ENCODE results near the gene NTN3. TPM values are rescaled to one million over a fixed set of nuclear protein-coding genes. Genes with fewer than 3 reads are reported as not detected.

The NTN3 gene
- total and polyA plus RNA-seq, 3 donors from 2014 or later = 1.1 to 1.7 TPM; not detected in 1

DNA sequence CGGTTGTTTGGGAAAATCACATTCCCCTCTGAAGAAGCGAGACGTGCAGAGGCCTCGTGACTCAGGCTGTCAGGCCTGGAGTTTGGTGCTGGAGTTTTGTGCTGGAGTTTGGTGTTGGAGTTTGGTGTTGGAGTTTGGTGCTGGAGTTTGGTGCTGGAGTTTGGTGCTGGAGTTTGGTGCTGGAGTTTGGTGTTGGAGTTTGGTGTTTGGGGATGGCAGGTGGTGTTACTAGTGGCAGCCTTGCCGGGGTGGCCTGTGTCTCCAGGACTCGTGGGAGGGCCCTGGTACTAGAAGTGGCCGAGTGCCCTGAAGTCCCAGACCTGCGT is 16.4 kb downstream of the NTN3 start:
- intact Hi-C loops (cut with DNase I; ENCODE audit: low total_unique reads) = loop anchor here (10.0 kb wide), 1 partner anchor 153 kb away; no protein-coding TSS in a partner anchor
- Histone ChIP-seq H3K4me1 (peaks cover 15% of the 10 kb centered on the region), H3K36me3 (ENCODE audit: low read depth, missing control alignments) (no peaks in the 10 kb centered on the region), H3K4me3 (no peak overlapping the region), H3K9me3 (no peaks in the 10 kb centered on the region), H3K27ac (no peak overlapping the region), H3K27me3 (no peaks in the 10 kb centered on the region)
- WGBS, 2 donors = 63% methylated on average over 8 of the region's 8 CpGs
- no peak for DNase-seq
- TF ChIP-seq POLR2A (IDR thresholded peaks at IDR 0.05) = no peak
- TF ChIP-seq, protein P1, sequence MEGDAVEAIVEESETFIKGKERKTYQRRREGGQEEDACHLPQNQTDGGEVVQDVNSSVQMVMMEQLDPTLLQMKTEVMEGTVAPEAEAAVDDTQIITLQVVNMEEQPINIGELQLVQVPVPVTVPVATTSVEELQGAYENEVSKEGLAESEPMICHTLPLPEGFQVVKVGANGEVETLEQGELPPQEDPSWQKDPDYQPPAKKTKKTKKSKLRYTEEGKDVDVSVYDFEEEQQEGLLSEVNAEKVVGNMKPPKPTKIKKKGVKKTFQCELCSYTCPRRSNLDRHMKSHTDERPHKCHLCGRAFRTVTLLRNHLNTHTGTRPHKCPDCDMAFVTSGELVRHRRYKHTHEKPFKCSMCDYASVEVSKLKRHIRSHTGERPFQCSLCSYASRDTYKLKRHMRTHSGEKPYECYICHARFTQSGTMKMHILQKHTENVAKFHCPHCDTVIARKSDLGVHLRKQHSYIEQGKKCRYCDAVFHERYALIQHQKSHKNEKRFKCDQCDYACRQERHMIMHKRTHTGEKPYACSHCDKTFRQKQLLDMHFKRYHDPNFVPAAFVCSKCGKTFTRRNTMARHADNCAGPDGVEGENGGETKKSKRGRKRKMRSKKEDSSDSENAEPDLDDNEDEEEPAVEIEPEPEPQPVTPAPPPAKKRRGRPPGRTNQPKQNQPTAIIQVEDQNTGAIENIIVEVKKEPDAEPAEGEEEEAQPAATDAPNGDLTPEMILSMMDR (IDR thresholded peaks at IDR 0.05) = no peak

DNA sequence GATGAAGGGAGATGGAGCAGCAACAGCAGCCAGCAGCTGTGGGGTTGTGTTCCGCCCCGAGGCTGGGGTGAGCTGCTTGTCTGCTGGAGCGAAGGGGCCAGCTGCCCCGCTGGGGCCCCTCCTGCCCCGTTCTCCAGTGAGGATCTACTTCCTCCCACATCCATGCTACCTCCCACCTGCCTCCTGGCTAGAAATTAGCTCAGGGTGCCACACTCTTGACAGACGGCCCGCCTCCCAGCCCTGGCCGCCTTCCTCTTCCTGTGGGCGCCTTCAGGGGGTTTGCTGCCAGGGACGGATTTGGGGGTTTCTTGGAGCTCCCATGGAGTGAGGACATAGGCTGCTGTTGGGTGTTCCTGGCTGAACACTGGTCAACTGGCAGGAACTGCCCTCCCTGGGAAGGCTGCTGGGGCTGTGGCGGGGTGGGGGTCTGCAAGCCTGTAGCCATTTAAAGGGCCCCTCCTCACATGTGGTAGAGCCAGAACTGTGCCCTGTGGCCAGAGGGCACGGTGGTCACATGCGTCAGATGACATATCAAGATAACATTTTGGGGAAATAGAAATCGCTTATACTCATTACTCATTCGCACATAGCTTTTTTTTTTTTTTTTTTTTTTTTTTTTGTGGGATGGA is 16.9 kb downstream of the NTN3 start:
- no peak overlapping the region for H3K27ac ChIP-seq
- peaks cover 9% of the 10 kb centered on the region for H3K4me1 ChIP-seq
- WGBS, 2 donors = 77 to 78% methylated on average over 9 to 15 of the region's 15 CpGs
- no peaks in the 10 kb centered on the region for H3K27me3 ChIP-seq
- no peaks in the 10 kb centered on the region for H3K9me3 ChIP-seq
- no peak for DNase-seq
- no peaks in the 10 kb centered on the region for H3K36me3 ChIP-seq (ENCODE audit: low read depth, missing control alignments)
- no peak overlapping the region for H3K4me3 ChIP-seq
- intact Hi-C loops (cut with DNase I; ENCODE audit: low total_unique reads) = loop anchor here (10.0 kb wide), 1 partner anchor 153 kb away; no protein-coding TSS in a partner anchor
- TF ChIP-seq POLR2A (IDR thresholded peaks at IDR 0.05) = no peak
- TF ChIP-seq, protein P1 (IDR thresholded peaks at IDR 0.05) = no peak

DNA sequence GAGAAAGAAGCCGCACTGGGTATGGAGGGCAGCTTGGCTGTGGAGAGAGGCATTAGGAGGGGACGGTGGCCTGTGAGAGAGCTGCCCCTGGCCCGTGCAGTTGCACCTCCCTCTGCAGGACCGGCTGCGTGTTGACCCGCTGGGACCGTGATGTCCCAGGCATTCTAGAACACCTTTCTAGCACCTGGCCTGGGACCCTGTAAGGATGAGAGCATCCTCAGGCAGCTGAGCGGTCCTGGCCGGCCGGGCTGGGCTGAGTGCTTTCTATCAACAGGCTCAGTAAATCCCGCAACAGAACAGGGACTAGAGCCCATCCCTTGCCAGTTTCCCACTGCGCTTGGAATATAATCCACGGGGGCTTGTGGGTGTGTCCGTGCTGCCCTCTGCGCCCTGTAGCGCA is 18.5 kb downstream of the NTN3 start:
- Histone ChIP-seq H3K4me1 (peaks cover 4% of the 10 kb centered on the region), H3K27me3 (no peaks in the 10 kb centered on the region), H3K4me3 (no peak overlapping the region), H3K9me3 (no peaks in the 10 kb centered on the region), H3K36me3 (ENCODE audit: low read depth, missing control alignments) (no peaks in the 10 kb centered on the region), H3K27ac (no peak overlapping the region)
- TF ChIP-seq, protein P1 (IDR thresholded peaks at IDR 0.05) = no peak
- no peak for TF ChIP-seq POLR2A (IDR thresholded peaks at IDR 0.05)
- no peak for DNase-seq
- intact Hi-C loops (cut with DNase I; ENCODE audit: low total_unique reads) = loop anchor here (10.0 kb wide), 1 partner anchor 155 kb away; no protein-coding TSS in a partner anchor
- 93 to 94% methylated on average over 16 of the region's 16 CpGs for WGBS, 2 donors

DNA sequence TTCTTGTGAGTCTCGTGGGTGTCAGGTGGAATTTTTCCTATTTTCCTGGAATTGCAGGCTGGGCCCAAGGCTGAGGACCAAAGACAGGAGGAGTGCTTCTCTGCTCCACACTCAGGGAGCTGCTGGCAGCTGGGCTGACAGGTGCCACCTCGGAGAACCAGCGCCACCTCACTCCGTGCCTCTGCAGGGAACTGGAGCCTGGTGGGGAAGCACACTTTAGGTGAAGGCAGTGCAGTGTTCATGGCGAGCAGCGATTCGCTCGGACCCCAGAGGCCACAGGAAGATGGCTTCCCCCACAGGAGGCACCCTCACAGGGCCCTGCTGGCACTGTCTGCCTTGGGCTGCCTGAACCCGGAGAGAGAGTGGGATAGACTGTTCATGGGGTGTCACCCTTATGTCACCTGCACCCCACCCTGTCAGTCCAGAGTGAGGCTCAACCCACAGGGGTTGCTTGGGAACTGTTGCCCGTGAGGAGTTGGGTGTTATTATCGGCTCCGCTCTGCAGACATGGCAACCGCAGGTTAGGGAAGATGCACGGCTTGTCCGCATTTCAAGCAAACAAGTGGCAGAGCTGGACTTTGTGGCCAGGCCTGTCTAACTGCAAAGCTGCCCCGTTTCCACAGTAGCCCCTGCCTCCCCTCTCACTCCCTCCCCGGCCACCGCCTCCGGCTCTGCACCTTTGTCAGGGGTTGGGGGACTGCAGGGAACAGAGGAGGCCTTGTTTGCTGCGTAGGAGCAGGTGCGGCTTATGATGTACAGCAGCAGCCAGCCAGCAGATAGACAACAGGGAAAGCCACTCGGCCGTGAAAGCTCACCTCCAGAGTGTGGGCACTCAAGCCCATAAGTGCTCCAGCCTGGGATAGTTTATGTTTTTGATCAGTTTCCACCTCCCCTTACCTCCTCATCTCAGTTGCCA is 19.4 kb downstream of the NTN3 start:
- H3K4me3 ChIP-seq = no peak overlapping the region
- 86 to 88% methylated on average over 15 to 23 of the region's 23 CpGs for WGBS, 2 donors
- intact Hi-C loops (cut with DNase I; ENCODE audit: low total_unique reads) = no loop called here

More for the DNA sequence above, 19.4 kb downstream of the NTN3 start:
- no peaks in the 10 kb centered on the region for H3K27me3 ChIP-seq
- no peak for TF ChIP-seq POLR2A (IDR thresholded peaks at IDR 0.05)
- TF ChIP-seq, protein P1 (IDR thresholded peaks at IDR 0.05) = no peak
- H3K4me1 ChIP-seq = peaks cover 4% of the 10 kb centered on the region
- H3K27ac ChIP-seq = no peak overlapping the region
- no peak for DNase-seq
- H3K36me3 ChIP-seq (ENCODE audit: low read depth, missing control alignments) = no peaks in the 10 kb centered on the region
- no peaks in the 10 kb centered on the region for H3K9me3 ChIP-seq
